Fibroblast of skin of back (primary cell): ENCODE results near the gene NPAT.
A peak's percentile ranks its signal among the peaks of the same experiment; 100 is the strongest.
"Not testable (repeated sequence)": the region's sequence is repeated elsewhere in the genome, so short reads cannot be mapped to it uniquely, and the experiment has no call there.

ENCODE experiments used
- DNase-seq: peaks from one replicate; pipeline ENCODE4 v3.0.0-alpha.2; 2013

The NPAT gene

DNA sequence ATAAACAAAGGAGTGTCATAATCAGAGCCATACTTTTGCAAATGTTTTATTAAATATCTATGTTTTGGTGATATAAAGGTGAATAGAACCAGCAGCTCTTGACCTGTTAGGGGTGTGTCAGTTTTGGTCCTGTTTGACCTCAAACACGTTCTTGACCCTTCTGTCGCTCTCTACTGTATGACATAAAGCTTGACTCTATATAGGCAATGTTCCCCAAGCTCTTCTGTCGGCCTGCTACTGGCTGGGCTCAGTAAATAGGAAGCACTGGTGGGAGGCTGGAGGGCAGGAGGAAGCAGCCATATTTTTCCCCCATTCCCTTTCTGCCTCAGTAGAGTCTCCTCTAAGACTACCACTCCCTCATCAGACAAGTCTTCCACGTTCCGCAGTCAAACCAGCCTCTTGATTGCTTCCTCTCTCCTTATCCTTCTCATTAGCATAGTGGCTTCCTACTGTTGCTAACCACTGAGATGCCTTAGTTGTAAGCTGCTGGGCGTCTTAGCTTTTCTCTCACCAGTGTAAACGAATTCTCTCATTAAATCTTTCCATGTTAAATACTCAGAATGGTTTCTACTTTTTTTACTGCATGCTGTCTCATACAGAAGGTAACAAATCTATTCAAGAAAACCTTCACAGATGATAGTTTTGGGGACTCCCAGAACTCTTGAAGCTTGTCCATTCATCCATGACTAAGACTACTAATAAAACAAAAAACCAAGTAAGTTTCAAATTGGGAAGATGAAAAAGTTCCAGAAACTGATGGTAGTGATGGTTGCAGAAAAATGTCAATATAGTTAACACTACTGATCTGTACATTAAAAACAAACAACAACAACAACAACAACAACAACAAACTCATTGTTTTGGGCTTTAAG lies 3.3 kb downstream of the NPAT start:
- no peak for DNase-seq

DNA sequence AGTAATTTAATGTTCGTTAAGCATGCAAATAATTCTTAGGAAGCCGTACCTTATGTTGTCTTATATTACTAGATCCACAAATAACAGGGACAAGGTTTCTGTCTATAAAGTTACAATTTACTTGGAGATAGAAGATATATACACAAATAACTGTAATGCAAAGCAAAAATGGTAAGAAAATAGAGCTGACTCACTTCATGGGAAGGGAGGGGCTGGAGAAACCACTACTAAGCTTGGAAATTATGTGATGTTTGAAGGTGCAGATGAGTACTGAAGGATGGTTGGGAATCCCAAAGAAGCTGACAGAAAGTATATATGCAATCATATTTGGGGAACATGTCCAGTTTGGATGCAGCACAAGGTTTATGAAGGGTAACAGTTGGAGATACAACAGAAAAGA lies 4.0 kb downstream of the NPAT start:
- peak; percentile 2 for DNase-seq

DNA sequence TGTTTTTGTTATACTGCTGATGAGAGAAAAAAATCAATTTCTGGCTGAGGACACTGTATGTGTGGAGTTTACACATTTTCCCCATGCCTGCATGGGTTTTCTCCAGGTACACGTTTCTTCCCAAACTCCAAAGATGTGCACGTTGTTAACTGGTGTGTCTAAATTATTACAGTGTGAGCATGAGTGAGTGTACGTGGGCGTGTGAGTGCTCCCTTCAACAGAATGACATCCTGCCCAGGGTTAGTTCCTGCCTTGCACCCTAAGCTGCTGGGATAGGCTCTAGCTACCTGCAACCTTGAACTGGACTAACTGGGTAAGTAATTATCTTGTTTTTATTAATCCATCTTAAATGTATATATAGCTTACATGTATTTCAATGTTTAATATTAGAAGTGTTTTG lies 5.5 kb downstream of the NPAT start:
- no peak for DNase-seq

DNA sequence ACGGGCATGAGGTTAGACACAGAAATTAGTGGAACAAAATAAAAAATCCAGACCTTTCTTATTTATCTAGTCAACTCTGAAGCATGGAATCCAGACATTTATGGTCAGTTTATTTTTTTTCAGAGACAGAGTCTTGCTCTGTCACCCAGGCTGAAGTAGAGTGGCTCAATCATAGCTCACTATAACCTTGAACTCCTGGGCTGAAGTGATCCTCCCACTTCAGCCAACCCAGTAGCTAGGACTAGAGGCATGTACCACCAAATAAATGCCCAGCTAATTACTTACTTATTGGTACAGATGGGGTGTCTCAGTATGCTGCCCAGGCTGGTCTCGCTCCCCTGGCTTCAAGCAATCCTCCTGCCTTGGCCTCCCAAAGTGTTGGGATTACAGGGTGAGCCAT lies 8.7 kb downstream of the NPAT start:
- no peak for DNase-seq

DNA sequence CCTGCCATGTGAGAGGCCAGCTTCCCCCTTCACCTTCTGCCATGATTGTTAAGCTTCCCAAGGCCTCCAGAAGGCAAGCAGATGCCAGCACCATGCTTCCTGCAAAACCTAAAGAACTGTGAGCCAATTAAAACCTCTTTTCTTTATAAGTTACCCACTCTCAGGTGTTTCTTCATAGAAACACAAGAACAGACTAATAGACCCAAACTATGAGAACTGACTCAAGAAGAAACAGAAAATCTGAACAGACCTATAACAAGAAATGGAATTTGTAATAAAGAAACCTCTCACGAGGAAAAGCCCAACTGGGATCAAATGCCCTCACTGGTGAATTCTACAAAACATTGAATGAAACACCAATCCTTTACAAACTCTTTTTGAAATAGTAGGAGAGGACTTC lies 12.0 kb downstream of the NPAT start:
- DNase-seq, result no peak

- no peak for DNase-seq
Observed at GRCh38 chr11:108207683-108208060, 14.8 kb downstream of the NPAT start.

DNA sequence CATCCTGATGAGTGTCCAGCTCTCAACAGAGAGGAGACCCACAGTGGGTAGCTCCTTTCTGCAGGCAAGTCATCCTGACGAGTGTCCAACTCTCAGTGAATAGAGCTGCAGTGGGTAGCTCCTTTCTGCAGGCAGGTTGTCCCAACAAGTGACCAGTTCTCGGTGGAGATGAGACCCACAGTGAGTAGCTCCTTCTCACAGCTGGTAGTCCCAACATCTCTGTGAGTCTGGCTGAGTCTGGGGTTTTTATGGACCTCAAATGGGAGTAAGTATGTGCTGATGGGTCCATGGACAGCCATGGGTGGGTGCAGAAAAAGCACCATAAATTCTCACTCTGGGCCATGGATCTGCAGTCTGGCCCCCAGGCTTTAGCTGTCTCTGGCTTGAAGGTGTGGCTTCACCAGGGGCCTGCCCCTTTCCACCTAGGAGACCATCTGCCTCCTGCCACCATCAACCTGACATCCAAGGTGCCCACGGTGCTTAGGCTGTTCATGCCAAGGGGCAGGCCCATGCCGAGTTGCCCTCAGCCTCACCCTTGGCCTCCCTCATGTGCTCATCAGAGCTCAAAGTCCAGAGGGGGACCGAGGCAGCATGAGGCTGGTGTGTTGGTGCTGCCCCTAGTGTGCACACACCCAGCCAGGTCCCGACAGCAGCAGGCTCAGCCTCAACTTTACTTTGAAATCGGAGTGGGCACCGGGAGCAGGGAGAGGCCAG lies 15.3 kb downstream of the NPAT start:
- no peak for DNase-seq

DNA sequence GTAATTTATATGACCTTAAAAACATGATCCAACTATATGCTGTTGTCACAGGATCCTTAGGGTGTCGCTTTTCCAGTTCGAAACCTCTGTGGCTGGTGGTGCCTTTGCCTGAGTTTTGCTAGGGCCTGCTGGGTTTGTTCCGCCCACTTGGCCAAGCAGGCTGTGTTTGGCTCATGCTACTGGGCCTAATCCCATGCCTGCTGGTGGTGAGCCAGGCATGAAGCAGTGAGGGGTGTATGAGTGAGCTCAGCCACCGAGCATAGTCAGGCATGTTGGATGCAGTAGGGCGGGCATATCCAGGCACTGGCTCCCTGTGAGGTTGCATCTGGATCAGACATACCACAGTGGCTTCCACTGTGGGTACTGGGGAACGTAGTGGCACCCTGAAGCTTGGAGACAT lies 16.3 kb downstream of the NPAT start:
- DNase-seq, result no peak

DNA sequence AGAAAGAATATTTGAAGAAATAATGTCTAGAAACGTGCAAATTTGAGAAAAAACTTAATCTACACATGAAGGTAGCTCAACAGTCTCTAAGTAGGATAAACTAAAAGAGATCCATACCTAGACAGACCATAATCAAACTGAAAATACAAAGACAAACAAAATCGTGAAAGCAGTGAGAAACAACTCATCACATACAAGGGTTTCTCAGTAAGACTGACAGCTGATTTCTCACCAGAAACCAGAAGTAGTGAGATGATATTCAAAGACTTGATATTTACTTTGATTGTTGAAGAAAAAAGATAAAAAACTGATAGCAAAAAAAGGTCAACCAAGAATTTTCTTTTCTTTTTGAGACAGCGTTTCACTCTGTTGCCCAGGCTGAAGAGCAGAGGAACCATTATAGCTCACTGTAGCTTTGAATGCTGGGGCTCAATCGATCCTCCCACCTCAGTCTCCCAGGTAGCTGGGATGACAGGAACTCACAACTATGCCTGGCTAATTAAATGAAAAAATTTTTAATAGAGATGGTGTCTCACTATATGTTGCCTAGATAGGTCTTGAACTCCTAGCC lies 17.4 kb downstream of the NPAT start:
- no peak for DNase-seq

DNA sequence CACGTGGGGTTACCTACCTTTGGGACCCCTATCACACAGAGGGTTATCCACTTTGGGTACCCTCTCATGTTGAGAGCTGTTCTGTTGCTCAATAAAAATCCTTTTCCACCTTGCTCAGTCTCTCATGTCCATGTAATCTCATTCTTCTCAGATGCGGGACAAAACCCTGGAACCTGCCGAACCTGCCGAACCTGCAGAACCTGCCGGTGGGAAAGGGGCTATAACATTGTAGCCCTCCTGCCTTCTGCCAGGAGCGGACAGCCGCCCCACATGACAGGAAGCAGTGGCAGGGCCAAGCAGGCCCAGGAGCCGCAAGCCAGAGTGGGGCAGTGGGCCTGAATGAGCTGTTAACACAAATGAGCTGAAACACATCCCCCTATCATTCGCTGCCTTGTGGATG lies 18.1 kb downstream of the NPAT start:
- no peak for DNase-seq

DNA sequence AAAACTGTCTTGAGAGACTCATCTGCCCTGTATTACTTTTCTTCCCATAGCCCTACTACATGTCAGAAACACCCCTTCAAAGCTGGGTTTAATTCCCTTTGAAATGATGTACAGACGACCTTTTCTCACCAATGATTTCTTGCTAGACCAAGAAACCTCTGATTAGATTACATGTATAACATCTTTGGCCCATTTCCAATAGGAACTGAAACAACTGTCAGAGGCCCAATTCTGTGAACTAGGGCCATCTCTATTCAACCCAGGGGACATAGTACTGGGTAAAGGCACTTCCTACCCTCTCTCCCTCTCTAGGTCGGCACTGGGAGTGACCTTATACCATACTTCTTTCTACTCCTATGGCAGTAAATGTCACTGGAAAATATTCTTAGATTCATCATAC lies 19.4 kb downstream of the NPAT start:
- no peak for DNase-seq

DNA sequence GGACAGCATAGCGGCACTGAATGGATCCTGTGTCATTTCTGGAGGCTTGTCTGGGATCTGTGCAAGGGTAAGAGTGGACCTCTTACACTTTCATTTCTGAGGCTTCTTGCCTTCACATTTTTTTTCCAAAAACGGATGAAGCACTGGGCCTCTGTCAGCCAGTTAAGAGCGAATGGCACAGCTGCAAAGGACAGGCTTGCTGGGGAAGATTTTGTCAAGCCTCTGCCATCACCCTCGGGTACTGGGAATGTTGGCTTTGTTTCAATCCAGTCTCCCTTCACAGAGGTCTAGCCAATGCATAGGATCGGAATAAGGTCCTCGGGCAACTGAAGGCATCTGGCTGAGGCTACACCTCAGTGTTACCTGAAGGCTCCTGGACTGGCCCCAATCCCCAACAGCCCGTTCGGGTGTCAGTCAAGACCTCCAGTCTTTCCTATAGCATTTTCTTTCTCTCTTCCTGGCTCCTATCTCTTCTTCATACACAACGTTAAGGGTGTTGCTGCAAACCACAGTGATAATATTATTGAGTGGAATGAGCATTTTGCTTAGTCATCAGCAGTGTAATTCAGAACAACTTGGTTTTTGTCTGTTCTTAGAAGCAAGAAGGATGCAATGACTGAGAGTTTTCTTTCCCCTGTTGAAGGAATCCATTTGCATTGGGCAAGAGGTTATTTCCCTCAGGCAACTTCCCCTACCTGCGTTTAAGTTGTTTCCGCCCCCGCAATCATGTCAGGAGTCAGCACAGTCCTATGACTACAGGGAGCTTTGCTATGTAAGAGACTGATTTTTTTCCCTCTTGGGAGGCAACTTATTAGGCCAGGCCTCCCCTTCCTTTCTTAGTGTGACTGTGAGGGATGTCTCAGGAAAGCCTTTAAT lies 22.8 kb downstream of the NPAT start:
- DNase-seq, result peak; percentile 16

GRCh38 chr11:108198833-108199232 lies 23.6 kb downstream of the NPAT start:
- DNase-seq, result no peak

DNA sequence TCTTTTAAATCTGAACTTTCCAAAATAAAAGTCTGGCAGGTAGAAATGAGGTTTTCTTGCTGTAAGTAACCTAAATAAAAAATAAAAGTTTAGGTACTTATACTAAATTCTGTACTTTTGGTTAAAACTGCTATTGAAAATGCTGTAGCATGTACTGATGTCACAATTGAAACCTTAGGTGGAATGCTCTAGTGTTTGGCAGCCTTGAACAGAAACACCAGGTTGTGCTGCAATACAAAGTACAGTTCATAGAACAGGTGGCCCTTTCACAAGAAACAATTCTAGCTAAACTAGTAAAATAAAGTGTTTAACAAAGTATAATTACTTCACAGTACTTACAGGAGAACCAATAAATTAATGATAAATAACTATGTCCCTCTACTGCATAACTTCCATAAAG lies 25.1 kb downstream of the NPAT start:
- no peak for DNase-seq

DNA sequence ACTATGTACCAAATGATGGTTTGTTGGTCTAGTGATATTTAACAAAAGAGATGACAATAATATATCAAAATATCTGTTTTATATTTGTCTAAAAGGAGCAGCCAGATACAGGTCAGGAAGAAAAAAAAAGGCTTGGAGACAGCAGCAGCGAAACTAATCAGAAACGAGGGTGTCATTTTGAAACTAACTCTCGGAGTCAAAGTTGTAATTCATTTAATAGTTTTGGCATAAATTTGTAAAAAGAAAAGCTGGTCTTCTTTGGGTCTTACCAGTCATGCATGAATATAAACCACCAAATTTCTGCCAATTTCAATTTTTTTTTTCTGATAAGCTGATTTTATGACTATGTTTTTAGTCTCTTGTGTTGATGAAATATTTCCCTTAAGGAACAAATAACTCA lies 25.5 kb downstream of the NPAT start:
- DNase-seq, result no peak

DNA sequence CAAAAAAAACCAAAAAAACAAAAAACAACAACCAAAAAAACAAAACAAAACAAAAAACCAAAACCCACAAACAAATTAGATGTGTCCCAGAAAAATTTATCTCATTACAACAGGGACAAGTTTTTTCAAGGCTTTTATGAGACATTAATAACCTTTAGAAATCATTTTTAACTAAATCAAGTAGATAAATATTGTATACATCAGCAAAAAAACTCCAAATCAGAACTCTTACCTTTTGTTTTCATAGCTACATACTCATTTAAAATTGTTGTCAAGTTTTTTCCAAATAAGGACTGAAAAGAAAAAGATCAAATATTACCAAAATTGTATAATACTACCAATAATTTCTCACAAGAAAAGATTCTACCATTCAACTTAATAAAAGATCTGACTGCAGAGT lies 28.7 kb downstream of the NPAT start:
- DNase-seq, result no peak

GRCh38 chr11:108177570-108177969 lies 44.9 kb downstream of the NPAT start:
- DNase-seq, result no peak

GRCh38 chr11:108170184-108170583 lies 52.3 kb downstream of the NPAT start:
- no peak for DNase-seq

- DNase-seq, result no peak
Observed at GRCh38 chr11:108167624-108168023, 54.8 kb downstream of the NPAT start.

- not testable (repeated sequence) for DNase-seq
Observed at GRCh38 chr11:108162878-108163277, 59.6 kb downstream of the NPAT start.

DNA sequence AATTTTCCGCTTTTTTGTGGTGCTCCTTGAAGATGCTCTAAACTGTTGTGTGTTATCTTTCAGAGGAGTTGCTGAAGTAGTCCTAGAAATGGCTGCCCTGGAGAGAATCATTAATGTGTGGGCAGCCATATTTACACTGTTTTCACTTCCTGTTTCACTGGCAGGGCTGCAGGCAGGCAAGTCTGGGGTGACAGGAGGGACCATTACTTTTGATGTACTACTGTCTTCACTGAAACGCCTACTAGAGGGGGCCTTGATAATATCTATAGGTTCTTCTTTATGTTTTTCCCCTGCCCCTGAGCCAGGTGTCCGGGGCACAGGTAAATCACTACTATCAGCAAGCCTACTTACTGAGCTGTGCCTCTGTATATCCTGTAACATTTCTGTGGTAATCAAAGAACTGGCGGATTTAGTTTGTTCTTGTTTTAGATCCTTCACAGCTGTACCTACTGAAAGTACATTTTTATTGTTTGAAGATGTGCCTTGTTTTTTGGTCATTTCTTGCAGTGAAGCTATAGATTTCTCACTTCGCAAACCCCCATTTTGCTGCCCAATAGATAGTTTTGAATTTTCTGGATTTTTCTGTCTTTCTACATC lies 61.4 kb downstream of the NPAT start:
- DNase-seq, result no peak

- DNase-seq, result no peak
Observed at GRCh38 chr11:108154591-108154990, 67.8 kb downstream of the NPAT start.
